ENCODE data around the gene PDP2. TPM values are rescaled to one million over a fixed set of nuclear protein-coding genes. Genes with fewer than 3 reads are reported as not detected.
A peak's percentile ranks its signal among the peaks of the same experiment; 100 is the strongest.

Gene PDP2
- total and polyA plus RNA-seq, 2 donors from 2014 or later = 5.1 to 9.2 TPM

- DNase-seq (peak in 1 of 5 donors; percentile 2), FAIRE-seq (no peak)
- TF ChIP-seq CTCF (IDR thresholded peaks at IDR 0.05; ENCODE audit: borderline replicate concordance, extremely low read depth, insufficient read depth) = no peak
- H3K9ac ChIP-seq (ENCODE audit: low read length in 3 of 3) = no peak overlapping the region
- H3K36me3 ChIP-seq (ENCODE audit: control insufficient read depth in 2 of 3, insufficient read depth in 3 of 3, low read length in 3 of 3) = peaks cover 3 to 15% (median 10%) of the 10 kb centered on the region in 3 donors
- no peaks in the 10 kb centered on the region for H3K9me3 ChIP-seq (ENCODE audit: control insufficient read depth in 2 of 3, insufficient read depth in 1 of 3, low read length in 3 of 3)
- H3K4me3 ChIP-seq (ENCODE audit: low read length in 3 of 3) = no peak overlapping the region
- peaks cover 0 to 17% (median 15%) of the 10 kb centered on the region in 3 donors for H3K4me1 ChIP-seq (ENCODE audit: control insufficient read depth in 2 of 3, insufficient read depth in 2 of 3, low read depth in 1 of 3, low read length in 3 of 3)
- intact Hi-C loops (cut with DNase I) = no loop called here
- no peaks in the 10 kb centered on the region for H3K27me3 ChIP-seq (ENCODE audit: control insufficient read depth, insufficient read depth, low read length)
- H3K27ac ChIP-seq (ENCODE audit: low read depth in 2 of 2, low read length in 2 of 2) = no peak overlapping the region
Observed at GRCh38 chr16:66889622-66890021, 9.3 kb downstream of the PDP2 start.

GRCh38 chr16:66890799-66891198 lies 10.5 kb downstream of the PDP2 start:
- H3K27me3 ChIP-seq (ENCODE audit: control insufficient read depth, insufficient read depth, low read length) = no peaks in the 10 kb centered on the region
- H3K27ac ChIP-seq (ENCODE audit: low read depth in 2 of 2, low read length in 2 of 2) = peak overlapping the region in 1 of 2 donors; percentile 51
- no peak overlapping the region for H3K4me3 ChIP-seq (ENCODE audit: low read length in 3 of 3)
- TF ChIP-seq CTCF (IDR thresholded peaks at IDR 0.05; ENCODE audit: borderline replicate concordance, extremely low read depth, insufficient read depth) = no peak
- peaks cover 0 to 12% (median 11%) of the 10 kb centered on the region in 3 donors for H3K4me1 ChIP-seq (ENCODE audit: control insufficient read depth in 2 of 3, insufficient read depth in 2 of 3, low read depth in 1 of 3, low read length in 3 of 3)
- DNase-seq = peak in 1 of 5 donors; percentile 18
- intact Hi-C loops (cut with DNase I) = no loop called here
- no peak overlapping the region for H3K9ac ChIP-seq (ENCODE audit: low read length in 3 of 3)
- no peaks in the 10 kb centered on the region for H3K9me3 ChIP-seq (ENCODE audit: control insufficient read depth in 2 of 3, insufficient read depth in 1 of 3, low read length in 3 of 3)
- no peak for FAIRE-seq
- peaks cover 0 to 5% (median 0%) of the 10 kb centered on the region in 3 donors for H3K36me3 ChIP-seq (ENCODE audit: control insufficient read depth in 2 of 3, insufficient read depth in 3 of 3, low read length in 3 of 3)

GRCh38 chr16:66891360-66891759 lies 11.0 kb downstream of the PDP2 start:
- intact Hi-C loops (cut with DNase I) = no loop called here

More at GRCh38 chr16:66891360-66891759, 11.0 kb downstream of the PDP2 start:
- Histone ChIP-seq H3K4me3 (ENCODE audit: low read length in 3 of 3) (no peak overlapping the region), H3K36me3 (ENCODE audit: control insufficient read depth in 2 of 3, insufficient read depth in 3 of 3, low read length in 3 of 3) (peaks cover 0 to 5% (median 0%) of the 10 kb centered on the region in 3 donors), H3K4me1 (ENCODE audit: control insufficient read depth in 2 of 3, insufficient read depth in 2 of 3, low read depth in 1 of 3, low read length in 3 of 3) (peaks cover 0 to 17% (median 11%) of the 10 kb centered on the region in 3 donors), H3K27me3 (ENCODE audit: control insufficient read depth, insufficient read depth, low read length) (no peaks in the 10 kb centered on the region), H3K9me3 (ENCODE audit: control insufficient read depth in 2 of 3, insufficient read depth in 1 of 3, low read length in 3 of 3) (no peaks in the 10 kb centered on the region), H3K27ac (ENCODE audit: low read depth in 2 of 2, low read length in 2 of 2) (no peak overlapping the region), H3K9ac (ENCODE audit: low read length in 3 of 3) (no peak overlapping the region)
- TF ChIP-seq CTCF (IDR thresholded peaks at IDR 0.05; ENCODE audit: borderline replicate concordance, extremely low read depth, insufficient read depth) = no peak
- DNase-seq (peak in 1 of 5 donors; percentile 6), FAIRE-seq (no peak)

Measured in kidney (tissue), 14 donors.